ENCODE measurements around the gene PKP4.

DNA sequence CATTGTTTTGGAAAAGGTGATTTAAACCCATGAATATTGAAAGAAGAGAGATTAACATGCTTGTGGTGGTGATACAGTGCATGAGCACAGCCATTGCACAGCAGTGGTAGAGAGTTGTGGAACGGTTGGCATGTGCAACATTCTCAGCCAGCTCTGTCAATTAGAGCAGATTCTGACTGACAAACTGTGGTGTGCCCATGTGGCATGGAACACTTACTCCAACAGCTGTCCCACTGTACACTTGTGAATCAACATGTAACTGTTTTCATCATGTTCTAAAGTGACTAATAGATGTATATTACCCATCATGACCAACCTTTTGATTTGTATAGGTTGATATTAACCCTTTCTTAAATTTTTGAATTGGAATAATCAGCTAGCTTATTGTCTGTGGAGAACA, 55.6 kb downstream of the PKP4 start:
- TF ChIP-seq BHLHE40 (IDR thresholded peaks at IDR 0.05; ENCODE audit: borderline replicate concordance) (no peak), HDGF (IDR thresholded peaks at IDR 0.05; ENCODE audit: borderline replicate concordance) (no peak), ZNF384 (IDR thresholded peaks at IDR 0.05) (no peak), SP1 (IDR thresholded peaks at IDR 0.05) (no peak), L3MBTL2 (conservative IDR thresholded peaks at IDR 0.05) (no peak), CTBP1 (IDR thresholded peaks at IDR 0.05; ENCODE audit: borderline replicate concordance) (no peak)
- TF ChIP-seq, protein P1, sequence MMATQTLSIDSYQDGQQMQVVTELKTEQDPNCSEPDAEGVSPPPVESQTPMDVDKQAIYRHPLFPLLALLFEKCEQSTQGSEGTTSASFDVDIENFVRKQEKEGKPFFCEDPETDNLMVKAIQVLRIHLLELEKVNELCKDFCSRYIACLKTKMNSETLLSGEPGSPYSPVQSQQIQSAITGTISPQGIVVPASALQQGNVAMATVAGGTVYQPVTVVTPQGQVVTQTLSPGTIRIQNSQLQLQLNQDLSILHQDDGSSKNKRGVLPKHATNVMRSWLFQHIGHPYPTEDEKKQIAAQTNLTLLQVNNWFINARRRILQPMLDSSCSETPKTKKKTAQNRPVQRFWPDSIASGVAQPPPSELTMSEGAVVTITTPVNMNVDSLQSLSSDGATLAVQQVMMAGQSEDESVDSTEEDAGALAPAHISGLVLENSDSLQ (IDR thresholded peaks at IDR 0.05) = no peak
